ENCODE measurements around the gene PLK3.
A peak's percentile ranks its signal among the peaks of the same experiment; 100 is the strongest.

DNA sequence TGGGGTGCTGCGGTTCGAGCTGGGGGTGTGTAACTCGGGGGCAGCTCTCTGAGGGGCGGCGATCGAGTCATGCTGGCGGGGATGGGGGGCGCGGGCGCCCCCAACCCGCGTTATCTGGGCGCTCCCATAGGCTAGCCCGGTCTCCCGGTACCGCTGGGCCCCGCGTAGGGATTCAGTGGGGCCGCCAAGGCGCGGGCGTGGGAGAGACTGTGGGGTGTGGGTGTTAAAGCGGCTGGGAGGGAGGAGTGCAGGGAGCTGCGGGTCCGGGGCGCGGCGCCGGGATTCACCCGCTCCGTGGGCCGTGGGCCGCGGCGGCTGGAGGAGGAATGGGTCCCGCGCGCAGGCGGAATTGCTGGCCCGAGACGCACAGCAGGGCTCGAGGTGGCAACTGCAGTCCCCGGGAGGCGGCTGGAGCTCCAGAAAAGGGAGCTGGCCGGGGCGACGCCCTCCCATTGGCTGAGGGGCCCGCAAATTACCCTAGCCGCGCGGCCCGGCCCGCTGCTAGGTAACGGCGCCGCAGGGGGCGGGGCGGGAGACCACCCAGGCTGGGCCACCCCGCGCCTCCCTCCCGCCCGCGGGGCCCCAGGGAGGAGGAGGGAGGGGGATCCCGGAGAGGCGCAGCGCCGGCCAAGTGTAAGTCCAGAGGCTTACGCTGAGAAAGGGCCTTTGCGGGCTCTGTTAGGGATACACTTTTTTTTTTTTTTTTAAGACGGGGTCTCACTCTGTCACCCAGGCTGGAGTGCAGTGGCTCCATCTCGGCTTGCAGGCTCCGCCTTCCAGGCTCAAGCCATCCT is 42.9 kb downstream of the PLK3 start, which contains the start of gene PTCH2:
- TF ChIP-seq, protein P1, sequence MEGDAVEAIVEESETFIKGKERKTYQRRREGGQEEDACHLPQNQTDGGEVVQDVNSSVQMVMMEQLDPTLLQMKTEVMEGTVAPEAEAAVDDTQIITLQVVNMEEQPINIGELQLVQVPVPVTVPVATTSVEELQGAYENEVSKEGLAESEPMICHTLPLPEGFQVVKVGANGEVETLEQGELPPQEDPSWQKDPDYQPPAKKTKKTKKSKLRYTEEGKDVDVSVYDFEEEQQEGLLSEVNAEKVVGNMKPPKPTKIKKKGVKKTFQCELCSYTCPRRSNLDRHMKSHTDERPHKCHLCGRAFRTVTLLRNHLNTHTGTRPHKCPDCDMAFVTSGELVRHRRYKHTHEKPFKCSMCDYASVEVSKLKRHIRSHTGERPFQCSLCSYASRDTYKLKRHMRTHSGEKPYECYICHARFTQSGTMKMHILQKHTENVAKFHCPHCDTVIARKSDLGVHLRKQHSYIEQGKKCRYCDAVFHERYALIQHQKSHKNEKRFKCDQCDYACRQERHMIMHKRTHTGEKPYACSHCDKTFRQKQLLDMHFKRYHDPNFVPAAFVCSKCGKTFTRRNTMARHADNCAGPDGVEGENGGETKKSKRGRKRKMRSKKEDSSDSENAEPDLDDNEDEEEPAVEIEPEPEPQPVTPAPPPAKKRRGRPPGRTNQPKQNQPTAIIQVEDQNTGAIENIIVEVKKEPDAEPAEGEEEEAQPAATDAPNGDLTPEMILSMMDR (IDR thresholded peaks at IDR 0.05) = no peak
- TF ChIP-seq POLR2A (IDR thresholded peaks at IDR 0.05) = peak; percentile 58 to 60

All from uterus (tissue), 2 donors.